SU-DHL-6 (cell line): ENCODE results near the gene DENND1C.

ENCODE experiments used
- CTCF ChIP-seq: fragments of 200-600 bp; sonication (generic); IDR thresholded peaks from one replicate; pipeline ENCODE4 v1.5.1; 2017; ENCODE audit warnings: antibody characterized with exemption, mild to moderate bottlenecking, low read length, moderate library complexity; ENCODE audit not compliant: insufficient read depth, poor library complexity, severe bottlenecking
- EZH2phosphoT487 ChIP-seq: fragments of 200-600 bp; sonication (generic), shearing (Covaris generic); conservative IDR thresholded peaks from 2 replicates; pipeline ENCODE4 v1.6.1; 2018; ENCODE audit warnings: mild to moderate bottlenecking, antibody characterized with exemption, low read length, moderate library complexity, mixed read lengths

GRCh38 chr19:6501740-6502648, 20.4 kb upstream of the DENND1C start, which contains the start of gene TUBB4A:
- TF ChIP-seq CTCF: no peak
- TF ChIP-seq EZH2phosphoT487: no peak
